GM18508 (cell line): ENCODE results near the gene THSD4.

ENCODE experiments used
- ATAC-seq: cut with Tn5 transposase; IDR thresholded peaks from one replicate; pipeline ENCODE4 v1.9.1; 2021; ENCODE audit warnings: moderate number of reproducible peaks; ENCODE audit not compliant: insufficient read depth, unreplicated experiment

Gene THSD4

GRCh38 chr15:71801935-71802655, 686.8 kb downstream of the THSD4 start:
- no peak for ATAC-seq

DNA sequence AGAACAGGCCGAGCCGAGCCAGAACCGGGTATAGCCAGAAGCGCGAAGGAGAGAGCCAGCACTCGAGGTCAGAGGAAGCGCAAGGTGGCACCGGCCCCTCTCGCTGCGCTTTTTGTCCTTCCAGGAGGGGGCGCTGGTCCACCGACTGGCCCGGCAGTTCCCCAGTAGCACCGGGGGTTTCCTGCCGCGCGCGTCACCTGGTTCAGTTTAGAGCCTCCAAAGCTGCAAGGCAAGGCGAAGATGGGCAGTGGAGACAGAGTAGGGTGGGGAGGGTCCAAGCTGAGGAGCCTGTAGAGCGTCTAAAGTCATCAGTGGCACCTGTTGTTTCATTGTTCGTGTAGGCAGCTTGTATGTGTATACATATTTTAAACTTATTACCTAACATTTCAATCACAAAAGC, 687.5 kb downstream of the THSD4 start:
- ATAC-seq: no peak

DNA sequence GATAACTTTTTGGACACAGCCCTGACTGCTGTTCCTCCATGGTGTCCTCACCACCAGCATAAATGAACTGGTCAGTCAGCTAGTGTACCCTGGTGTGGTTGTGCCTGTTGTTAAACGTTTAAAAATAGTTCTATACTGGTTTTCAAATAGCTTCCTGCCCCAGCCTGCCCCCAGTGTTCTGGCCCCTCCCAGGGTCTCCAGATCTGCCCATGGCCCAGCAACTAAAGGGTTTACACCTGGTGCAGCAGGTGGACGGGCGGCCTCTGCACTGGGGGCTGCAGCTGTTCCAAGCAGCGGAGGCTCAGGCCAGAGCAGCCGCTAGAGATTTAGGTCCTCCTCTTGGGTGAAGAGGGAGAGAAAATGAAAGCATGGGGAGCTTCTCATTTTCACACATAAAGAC, 689.0 kb downstream of the THSD4 start:
- no peak for ATAC-seq

GRCh38 chr15:71804695-71805470, 689.6 kb downstream of the THSD4 start:
- no peak for ATAC-seq

- no peak for ATAC-seq
Observed at GRCh38 chr15:71806452-71806931, 691.2 kb downstream of the THSD4 start.

DNA sequence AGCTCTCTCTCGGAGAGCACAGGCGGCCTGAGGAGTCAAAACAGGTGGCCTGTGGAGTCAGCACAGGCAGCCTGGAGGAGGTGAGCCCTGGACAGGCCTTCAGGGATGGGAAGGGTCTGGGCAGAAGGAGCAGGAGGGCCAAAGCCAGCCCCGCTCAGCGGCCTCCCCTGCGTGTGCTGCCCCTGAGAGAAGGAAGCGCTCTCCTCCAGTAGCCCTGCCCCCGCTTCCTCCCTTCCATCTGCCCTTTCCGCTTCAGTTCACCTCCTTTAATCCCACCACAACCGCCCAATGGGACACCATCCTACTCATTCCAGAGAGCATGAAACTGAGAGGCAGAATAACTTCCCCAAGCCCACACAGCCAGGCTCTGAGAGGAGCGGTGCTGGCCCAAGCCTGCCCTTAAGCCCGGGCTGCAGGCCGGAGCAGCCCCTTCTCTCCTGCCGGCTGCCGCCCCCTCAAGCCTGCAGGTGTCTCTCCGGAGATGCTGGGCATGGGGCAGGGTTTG, 691.9 kb downstream of the THSD4 start:
- ATAC-seq: no peak

DNA sequence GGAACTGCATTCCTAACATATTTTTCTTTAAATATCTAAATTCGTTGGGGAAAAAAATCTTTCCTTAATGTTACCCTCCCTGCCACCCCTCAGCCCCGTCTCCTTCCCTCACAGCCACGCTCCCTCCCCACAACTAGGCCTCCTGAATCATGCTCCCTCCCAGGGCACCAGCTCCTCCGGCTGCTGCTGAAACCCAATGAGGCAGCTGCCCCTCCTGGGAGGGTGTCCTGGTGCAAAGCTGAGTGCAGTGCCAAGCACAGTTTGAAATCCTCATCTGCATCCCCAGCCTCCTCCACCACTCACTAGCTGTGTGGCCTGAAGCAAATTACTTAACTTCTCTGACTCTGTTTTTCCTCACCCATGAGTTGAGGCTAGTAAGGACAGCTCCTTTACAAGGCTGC, 692.4 kb downstream of the THSD4 start:
- ATAC-seq: no peak

DNA sequence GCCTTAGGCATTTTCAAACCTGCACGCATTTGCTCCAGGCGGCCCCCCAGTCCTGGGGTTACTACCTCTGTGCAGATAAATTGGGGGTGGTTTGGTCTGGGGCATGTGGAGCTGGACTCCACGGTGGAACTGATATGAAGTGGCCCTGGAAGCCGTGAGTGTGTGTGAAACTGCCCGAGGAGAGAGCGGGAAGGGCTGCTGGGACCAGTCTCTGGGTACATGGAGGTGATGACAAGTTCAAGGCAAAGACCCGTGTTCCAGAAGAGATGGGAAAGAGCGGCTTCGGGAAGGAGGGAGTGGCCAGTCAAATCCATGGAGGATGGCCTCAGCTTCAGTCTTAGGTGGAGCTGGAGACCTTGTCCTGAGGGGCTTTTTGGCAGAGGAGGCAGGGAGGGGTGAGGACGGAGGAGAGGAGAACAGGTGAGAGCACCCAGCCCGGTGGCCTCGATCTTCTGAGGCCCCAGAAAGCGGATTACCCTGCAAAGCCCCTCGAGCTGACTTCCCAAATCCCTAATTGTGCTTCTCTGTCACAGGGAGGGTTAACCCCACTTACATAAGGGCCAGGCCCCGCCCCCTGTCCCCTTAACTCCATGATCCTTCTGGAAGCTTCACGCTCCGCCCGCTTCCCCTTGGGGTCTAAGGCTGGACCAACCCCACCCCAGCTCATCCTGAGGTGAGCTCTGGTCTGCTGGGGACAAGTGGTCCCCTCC, 693.2 kb downstream of the THSD4 start:
- ATAC-seq: no peak

- no peak for ATAC-seq
Observed at GRCh38 chr15:71809346-71809745, 694.1 kb downstream of the THSD4 start.

DNA sequence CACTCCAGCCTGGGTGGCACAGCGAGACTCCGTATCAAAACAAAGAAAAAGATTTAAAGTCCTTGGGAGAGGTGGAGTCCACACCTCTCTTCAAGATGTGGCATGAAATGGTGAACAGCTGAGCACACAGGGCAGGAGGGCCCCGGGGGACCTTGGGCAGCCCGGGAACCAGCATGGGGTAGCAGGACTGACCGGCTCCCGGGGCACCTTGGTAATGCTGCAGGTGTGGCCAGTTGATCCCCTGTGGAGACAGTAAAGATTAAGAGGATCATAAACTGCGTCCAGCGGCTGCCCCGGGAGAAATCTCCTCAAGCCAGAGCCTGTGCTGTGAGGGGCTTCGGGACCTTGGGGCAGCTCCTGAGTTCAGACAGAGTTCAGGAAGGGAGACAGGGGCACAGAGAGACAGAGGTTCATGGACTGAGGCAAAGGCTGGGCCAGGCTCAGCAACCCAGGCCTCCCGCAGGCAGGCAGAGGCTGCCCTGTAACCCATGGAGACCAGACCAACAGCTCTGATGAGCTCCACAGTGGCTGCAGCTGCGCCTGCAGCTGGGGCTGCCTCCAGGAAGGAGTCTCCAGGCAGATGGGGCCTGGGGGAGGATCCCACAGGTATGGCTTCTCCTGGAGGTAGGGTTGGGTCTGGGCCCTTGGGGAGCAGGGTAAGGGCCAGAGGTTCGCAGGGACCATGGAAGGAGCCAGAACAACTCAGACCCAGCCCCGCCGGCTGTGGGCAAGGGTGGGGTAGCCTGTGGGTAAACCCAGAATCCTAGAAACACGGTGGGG, 695.2 kb downstream of the THSD4 start, which contains the start of gene NR2E3:
Gene NR2E3, plus strand, starts transcription at position 299 of the 780 bp plus-strand sequence. Its CDS starts 190 bp downstream, at position 489.
- no peak for ATAC-seq

- no peak for ATAC-seq
Observed at GRCh38 chr15:71811036-71811736, 695.9 kb downstream of the THSD4 start.

GRCh38 chr15:71811752-71812735, 696.8 kb downstream of the THSD4 start:
- ATAC-seq: no peak

DNA sequence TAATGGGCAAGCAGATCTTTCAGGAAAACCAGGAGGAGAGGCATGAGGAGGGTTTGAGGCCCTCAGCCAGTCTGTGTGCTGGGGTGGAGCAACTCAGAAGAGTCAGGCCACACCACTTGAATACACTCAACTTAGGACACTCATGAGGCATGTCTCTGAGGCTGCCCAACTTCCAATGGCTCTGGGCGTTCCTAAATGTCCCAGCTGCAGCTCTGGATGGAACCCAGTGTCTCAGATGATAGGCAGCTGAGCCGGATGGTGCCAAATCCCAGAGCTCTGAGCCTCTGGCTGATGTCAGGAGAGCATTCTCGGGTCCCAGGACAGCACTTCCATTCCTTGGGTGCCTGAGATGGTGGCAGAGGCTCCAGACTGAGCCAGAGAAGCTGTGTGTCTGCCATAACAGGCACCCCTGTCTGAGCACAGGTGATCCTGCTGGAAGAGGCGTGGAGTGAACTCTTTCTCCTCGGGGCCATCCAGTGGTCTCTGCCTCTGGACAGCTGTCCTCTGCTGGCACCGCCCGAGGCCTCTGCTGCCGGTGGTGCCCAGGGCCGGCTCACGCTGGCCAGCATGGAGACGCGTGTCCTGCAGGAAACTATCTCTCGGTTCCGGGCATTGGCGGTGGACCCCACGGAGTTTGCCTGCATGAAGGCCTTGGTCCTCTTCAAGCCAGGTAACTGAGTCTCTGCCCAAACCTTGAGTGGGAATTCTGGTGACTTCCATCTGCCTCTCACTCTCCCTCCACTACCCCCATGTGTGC, 697.9 kb downstream of the THSD4 start:
- ATAC-seq: no peak

DNA sequence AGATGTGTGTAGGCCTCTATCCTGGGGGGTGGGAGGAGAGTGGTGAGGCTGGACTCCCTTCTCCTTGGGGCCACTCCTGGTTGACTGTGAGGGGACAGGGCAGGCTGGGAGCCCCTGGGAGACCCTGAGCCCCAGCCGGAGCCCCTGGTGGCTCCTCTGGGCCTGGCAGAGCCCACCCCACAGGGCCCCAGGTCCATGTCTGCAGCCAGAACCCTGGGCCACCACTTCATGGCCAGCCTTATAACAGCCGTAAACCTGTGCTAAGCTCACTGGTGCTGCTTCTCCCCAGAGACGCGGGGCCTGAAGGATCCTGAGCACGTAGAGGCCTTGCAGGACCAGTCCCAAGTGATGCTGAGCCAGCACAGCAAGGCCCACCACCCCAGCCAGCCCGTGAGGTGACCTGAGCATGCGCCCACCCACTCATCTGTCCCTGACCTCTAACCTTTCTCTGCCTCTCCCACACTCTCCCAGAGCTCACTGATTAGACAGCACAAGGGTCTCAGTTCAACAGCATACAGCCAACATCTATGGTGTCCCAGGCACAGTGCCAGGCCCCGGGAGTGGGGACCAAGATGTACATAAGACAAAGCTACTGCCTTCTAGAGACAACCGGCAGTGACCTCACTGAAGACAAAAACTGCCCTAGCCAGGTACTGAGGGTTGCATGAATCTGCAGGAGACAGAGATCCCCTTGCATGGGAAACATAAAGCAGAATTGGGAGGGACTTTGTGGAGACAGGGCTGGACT, 698.6 kb downstream of the THSD4 start:
- ATAC-seq: no peak

DNA sequence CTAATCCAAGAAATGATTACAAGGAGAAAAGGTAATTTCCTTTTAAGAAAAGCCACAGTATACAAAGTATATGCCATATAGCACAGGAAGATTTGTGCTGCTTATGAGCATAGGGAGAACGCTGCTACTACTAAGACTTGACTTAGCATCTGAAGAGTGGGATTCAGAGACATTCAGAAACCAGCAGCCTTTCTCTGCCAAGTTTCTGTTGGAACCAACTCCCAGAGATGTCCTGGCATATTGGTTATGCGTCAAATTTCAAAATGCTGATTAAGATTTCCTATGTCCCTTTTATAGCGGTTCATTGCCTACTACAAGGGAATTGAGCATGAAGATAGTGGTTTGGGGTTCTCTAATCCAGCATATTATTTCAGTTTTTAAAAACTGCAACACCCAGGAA, 700.0 kb downstream of the THSD4 start:
- no peak for ATAC-seq

DNA sequence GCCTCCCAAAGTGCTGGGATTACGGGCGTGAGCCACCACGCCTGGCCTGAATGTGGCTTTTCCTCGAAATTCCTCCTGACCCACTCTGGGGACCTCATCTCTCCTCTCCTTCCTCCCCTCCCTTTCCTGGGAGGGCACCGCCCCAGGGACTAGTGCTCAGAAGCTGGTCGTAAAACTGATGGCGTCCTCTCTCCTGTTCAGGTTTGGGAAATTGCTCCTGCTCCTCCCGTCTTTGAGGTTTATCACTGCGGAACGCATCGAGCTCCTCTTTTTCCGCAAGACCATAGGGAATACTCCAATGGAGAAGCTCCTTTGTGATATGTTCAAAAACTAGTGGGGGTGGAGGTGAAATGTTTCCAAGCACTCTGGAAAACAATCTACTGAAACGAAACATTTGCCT, 702.1 kb downstream of the THSD4 start:
- ATAC-seq: no peak

DNA sequence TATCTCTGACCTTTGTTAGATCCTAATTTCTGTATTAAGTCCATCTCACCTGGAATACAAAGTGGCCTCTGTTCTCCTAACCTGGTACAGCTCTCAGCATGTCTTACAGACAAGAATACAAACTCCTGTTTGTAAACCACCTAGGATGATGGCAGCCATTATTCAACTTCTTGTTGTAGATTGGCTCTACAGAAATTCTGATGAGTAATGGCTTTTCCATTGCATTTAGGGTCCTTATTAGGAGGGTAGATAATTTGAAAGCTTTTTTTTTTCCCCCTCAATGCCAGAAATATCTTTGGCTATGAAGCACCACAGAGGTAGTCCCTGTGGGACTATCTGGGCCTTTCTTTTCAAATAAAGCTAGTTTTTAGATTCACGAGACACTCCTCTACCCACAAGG, 704.9 kb downstream of the THSD4 start:
- ATAC-seq: no peak
